Activated CD8-positive, alpha-beta memory T cell treated with anti-CD3 and anti-CD28 coated beads for 48 hours (primary cell): ENCODE results near the gene ETFBKMT.
"Not testable (repeated sequence)": the region's sequence is repeated elsewhere in the genome, so short reads cannot be mapped to it uniquely, and the experiment has no call there.

Experiments
- DNase-seq, 3 experiments: peaks; one replicate each; pipeline ENCODE4 v3.0.0-alpha.2; 2020; ENCODE audit warnings: low read depth in 2 of 3, low spot score in 2 of 3

The ETFBKMT gene

GRCh38 chr12:31655208-31655607 lies 4.3 kb upstream of the ETFBKMT start:
- no peak for DNase-seq

DNA sequence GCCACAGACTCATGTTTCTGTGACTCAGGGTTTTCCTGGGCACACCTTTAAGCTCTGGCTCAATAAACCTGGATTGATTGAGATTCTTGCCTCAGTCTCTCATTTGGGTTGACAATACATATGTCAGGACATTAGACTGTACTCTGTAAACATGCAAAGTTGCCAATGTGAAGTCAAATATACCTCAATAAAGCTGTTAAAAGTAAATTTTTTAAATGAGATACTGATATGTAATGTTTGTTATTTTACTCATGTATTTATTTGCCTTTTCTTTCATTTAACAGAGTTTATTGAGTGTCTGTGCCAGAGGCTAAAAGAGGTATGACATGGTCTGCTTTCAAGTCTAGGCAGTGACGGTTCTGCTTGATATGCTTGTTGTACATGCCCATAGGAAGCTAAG lies 3.7 kb upstream of the ETFBKMT start:
- DNase-seq, result no peak

DNA sequence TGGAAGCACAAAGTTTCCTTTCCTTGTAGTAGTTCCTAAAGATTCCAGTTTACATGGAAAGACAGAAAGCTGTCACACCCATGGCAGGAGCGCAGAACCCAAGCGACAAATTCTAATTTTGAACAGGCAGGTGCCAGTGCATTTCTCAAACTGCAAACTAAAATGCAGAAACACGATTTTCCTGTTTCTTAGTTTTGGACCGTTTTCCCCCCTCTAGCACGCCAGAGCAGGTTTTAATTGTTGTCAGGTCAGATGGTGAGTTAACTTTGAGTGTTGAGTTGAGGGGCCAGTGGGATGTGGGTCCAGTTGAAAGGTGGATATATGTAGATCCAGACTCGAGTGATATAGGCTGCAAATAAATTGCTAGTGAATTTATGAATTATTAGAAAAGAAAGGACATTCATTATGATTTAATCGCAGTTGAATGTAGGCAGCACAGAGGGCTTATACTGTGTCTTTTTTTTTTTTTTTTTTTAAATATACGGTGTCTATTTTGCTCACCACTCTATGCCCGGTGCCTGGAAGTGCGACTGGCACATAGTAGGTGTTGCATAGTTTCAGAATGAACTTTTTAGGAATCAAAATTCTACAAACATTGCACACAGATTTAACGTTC lies 909 bp upstream of the ETFBKMT start:
- no peak for DNase-seq

DNA sequence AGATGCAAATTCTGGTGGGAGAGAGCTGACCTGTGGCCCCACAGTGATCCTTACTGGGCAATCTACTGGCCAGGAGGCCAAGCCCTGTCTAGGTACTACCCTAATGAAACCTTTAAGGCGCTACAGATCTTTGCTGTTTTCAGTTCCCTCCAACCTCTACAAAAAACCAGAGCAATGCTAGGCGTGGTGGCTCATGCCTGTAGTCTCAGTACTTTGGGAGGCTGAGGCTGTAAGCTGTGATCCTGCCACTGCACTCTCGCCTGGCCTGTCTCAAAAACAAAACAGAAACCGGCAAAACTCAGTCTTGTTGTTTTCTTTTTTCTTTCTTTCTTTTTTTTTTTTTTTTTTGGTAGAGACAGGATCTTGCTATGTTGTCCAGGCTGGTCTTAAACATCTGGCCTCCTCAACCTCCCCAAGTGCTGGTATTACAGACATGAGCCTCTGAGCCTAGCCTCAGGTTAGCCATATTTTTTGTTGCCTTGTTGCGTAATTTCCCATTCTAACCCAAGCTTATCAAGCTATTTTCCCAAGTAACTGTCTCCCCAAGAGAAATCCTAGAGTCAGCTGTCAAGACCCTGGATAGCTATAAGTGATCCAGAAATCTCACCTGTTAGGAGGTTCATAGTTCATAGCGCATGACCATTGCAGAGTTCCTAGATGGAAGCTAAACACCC lies 2.8 kb downstream of the ETFBKMT start:
- DNase-seq, result no peak

- DNase-seq, result no peak
Observed at GRCh38 chr12:31663576-31663975, 4.1 kb downstream of the ETFBKMT start.

DNA sequence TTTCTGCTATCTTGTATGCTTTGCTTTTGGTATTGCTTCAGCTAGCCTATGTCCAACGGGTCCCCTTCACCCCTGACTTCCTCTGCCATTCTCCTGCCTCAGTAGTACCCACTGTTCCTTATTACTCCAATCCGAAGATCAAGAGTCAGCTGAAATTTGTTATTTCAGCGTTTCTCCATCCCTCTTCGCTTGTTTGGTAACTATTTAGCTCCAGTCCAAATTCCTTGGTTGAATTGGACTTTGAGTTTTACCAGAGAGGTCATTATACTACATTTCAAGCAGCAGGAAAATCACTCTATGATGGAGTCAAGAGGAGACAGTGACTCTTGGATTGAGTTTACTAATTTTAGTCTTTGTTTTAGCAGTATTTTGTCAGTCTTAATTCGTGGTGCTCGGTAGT lies 4.5 kb downstream of the ETFBKMT start:
- no peak for DNase-seq

GRCh38 chr12:31669020-31669419 lies 9.5 kb downstream of the ETFBKMT start:
- no peak for DNase-seq

DNA sequence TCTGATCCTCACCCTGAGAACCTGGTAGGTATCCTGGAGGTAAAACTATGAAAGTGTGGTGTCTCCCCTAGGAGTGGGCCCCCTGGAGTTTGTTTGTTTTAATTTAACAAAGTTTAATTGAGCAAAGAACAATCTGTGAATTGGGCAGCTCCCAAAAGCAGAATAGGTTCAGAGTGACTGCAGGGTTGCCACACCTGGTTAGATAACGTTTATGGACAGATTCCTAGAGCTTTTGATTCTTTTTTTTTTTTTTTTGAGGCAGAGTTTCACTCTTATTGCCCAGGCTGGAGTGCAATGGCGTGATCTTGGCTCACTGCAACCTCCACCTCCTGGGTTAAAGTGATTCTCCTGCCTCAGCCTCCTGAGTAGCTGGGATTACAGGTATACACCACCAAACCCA lies 10.1 kb downstream of the ETFBKMT start:
- DNase-seq, result not testable (repeated sequence)

DNA sequence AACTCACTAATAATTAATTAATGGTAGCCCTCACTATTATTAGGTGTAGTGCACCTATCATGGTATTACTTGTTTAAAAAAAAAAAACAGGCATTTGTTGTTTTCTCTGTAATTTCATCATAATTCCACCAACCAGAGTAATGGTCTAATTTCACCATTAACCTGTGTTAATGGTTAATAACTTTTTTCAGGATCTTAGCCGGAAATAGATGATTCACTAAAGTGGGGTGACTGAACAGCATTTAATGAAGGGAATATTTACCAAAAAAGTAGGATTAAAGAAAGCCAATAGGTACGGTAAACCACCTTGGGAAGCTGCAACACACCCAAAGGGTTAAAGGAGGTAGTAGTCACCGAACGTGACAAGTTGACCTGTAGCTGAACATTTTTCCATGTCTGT lies 13.0 kb downstream of the ETFBKMT start:
- DNase-seq, result no peak

GRCh38 chr12:31682136-31682962 lies 22.9 kb downstream of the ETFBKMT start:
- peak in 2 of 3 experiments; percentile 2 to 25 for DNase-seq

DNA sequence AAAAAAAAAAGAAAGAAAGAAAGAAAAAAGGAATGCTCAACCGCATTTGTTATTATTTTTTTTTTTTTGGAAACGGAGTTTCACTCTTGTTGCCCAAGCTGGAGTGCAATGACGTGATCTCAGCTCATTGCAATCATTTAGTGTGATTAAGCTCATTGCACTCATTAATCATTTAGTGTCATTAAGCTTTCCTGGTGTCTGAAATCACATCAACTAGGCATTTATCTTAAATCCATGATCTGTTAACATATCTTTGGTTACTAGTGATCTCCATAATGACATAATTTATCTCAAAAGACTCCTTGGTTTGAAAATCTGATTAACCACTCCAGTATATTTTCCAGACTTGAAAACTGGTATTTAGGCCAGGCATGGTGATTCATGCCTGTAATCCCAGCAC lies 26.3 kb downstream of the ETFBKMT start:
- DNase-seq, result no peak

DNA sequence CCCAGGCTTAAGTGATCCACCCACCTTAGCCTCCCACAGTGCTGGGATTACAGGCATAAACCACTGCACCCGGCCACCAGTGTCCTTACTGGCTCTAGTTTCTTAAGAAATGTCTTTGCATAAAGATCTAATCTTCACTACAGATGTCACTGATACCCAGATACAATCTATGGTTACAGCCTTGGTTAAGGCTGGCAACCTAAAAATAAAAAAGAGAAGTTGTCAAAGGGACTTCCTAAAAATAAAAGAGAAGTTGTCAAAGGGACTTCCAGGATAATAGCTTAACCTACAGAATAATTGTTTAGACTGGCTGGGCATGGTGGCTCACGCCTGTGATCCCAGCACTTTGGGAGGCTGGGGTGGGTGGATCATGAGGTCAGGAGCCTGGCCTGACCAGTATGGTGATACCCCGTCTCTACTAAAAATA lies 27.6 kb downstream of the ETFBKMT start:
- no peak for DNase-seq

GRCh38 chr12:31689921-31690320 lies 30.4 kb downstream of the ETFBKMT start:
- DNase-seq, result not testable (repeated sequence)

- DNase-seq, result no peak
Observed at GRCh38 chr12:31702047-31702446, 42.6 kb downstream of the ETFBKMT start.

GRCh38 chr12:31705621-31706020 lies 46.1 kb downstream of the ETFBKMT start:
- DNase-seq, result no peak

DNA sequence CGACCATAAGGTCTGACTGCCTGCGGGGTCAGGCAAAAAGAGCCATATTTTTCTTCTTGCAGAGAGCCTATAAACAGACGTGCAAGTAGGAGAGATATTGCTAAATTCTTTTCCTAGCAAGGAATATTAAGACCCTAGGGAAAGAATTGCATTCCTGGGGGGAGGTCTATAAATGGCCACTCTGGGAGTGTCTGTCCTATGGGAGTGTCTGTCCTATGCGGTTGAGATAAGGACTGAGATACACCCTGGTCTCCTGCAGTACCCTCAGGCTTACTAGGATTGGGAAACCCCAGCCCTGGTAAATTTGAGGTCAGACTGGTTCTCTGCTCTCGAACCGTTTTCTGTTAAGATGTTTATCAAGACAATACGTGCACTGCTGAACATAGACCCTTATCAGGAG lies 48.6 kb downstream of the ETFBKMT start:
- not testable (repeated sequence) for DNase-seq

DNA sequence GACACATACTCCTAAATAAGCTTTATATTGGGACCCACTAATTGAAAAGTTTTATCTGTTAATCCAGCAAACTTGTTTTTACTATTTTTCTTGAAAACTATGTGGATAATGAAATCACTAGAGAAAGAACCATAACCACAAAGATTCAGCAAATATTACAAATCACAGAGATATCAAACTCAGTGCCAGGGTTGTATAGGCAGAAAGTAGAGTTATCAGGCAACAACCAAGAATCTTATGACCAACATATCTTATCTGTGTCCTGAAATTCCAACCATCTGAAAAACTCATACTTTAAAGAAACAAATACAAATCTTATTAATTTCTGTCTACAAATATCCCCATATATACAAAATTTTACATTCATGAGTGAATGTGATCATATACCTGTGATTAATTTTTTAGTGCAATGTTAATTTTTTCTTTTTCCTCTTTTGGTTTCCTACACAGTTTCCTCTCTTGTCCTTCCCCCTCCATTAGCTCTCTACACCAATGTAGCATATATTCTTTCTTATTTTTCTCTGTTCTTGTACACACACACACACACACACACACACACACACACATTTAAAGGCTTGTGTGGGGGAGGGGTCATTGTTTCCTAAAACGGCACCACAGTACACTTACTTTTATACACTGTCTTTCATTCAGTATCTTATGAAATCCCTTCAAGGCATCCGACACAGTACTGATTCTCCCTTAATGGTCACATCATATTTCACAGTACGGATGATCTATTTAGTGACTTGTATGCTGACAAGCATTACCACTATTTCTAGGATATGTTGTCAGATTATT lies 50.7 kb downstream of the ETFBKMT start:
- no peak for DNase-seq

DNA sequence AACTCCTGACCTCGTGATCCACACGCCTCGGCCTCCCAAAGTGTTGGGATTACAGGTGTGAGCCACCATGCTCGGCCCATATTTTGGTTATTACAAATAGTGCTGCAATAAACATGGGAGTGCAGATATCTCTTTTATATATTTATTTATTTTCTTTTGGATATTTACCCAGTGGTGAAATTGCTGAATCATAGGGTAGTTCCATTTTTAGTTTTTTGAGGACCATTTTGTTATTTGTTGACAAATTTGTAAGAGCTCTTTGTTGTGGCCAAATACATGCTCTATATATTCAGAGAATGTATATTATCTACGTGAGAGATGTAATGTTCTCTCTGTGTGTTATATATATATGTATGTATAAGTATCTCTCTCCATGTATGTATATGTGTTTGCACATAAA lies 53.4 kb downstream of the ETFBKMT start:
- no peak for DNase-seq

- DNase-seq, result no peak
Observed at GRCh38 chr12:31714406-31715271, 55.2 kb downstream of the ETFBKMT start.

DNA sequence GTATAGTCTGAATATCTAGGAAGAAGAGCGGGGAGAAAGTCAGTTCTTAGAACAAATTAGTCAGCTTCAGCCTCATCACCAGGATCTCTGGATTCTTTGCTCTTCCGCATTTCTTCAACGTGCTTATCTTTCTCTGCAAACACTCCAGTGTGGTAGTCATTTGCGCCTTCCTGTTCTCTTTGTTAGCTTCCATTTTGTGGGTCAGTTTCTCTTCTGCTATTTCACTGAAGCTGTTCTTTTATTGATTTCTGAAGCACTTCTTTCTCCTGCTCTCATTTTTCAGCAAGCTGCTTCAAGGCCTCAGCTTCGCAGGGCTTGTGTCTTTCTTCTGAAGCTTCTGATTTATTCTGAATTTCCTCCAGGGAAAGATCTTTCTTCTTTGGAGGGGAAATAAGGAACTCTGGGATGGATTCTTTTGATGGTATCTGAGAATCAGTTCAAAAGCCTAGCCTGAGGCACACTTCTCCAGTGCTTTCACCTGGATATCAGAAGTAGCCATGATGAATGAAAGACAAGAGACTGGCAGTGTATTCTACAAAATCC lies 55.9 kb downstream of the ETFBKMT start:
- no peak for DNase-seq
